ENCODE measurements around the gene PLA2G10.

Gene PLA2G10

DNA sequence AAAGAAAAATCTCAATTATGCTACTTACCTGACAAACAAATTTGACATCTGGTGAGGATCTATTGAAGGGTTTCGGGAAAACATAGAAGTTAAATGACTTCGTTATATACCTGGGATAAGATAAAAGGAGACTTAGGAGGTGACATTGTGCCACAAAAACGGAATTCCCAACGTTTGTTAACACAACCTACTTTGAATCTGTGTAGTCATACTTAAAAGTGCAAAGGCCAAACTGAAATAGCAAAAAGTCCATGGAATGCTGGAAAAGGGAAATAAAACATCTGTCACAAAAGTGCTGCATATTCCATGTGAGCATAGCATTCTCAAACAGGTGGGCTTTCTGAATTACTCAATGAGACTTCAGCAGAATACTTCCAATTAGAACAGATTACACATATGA lies 67.0 kb downstream of the PLA2G10 start:
- no peak for DNase-seq (ENCODE audit: low read depth in 1 of 2, low spot score in 1 of 2)
- Histone ChIP-seq H3K27ac (replicated peaks) (no peak overlapping the region), H3K27me3 (ENCODE audit: insufficient read depth, poor library complexity, severe bottlenecking) (no peaks in the 10 kb centered on the region), H3K4me3 (replicated peaks; ENCODE audit: insufficient read depth, low read length) (no peak overlapping the region)
- TF ChIP-seq, protein P1, sequence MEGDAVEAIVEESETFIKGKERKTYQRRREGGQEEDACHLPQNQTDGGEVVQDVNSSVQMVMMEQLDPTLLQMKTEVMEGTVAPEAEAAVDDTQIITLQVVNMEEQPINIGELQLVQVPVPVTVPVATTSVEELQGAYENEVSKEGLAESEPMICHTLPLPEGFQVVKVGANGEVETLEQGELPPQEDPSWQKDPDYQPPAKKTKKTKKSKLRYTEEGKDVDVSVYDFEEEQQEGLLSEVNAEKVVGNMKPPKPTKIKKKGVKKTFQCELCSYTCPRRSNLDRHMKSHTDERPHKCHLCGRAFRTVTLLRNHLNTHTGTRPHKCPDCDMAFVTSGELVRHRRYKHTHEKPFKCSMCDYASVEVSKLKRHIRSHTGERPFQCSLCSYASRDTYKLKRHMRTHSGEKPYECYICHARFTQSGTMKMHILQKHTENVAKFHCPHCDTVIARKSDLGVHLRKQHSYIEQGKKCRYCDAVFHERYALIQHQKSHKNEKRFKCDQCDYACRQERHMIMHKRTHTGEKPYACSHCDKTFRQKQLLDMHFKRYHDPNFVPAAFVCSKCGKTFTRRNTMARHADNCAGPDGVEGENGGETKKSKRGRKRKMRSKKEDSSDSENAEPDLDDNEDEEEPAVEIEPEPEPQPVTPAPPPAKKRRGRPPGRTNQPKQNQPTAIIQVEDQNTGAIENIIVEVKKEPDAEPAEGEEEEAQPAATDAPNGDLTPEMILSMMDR (IDR thresholded peaks at IDR 0.05; ENCODE audit: insufficient read depth, low read length): no peak
- TF ChIP-seq GABPA (IDR thresholded peaks at IDR 0.05; ENCODE audit: low read depth): no peak
- no peak for TF ChIP-seq SPI1 (IDR thresholded peaks at IDR 0.05; ENCODE audit: borderline replicate concordance, low read depth)
- TF ChIP-seq, protein P2, sequence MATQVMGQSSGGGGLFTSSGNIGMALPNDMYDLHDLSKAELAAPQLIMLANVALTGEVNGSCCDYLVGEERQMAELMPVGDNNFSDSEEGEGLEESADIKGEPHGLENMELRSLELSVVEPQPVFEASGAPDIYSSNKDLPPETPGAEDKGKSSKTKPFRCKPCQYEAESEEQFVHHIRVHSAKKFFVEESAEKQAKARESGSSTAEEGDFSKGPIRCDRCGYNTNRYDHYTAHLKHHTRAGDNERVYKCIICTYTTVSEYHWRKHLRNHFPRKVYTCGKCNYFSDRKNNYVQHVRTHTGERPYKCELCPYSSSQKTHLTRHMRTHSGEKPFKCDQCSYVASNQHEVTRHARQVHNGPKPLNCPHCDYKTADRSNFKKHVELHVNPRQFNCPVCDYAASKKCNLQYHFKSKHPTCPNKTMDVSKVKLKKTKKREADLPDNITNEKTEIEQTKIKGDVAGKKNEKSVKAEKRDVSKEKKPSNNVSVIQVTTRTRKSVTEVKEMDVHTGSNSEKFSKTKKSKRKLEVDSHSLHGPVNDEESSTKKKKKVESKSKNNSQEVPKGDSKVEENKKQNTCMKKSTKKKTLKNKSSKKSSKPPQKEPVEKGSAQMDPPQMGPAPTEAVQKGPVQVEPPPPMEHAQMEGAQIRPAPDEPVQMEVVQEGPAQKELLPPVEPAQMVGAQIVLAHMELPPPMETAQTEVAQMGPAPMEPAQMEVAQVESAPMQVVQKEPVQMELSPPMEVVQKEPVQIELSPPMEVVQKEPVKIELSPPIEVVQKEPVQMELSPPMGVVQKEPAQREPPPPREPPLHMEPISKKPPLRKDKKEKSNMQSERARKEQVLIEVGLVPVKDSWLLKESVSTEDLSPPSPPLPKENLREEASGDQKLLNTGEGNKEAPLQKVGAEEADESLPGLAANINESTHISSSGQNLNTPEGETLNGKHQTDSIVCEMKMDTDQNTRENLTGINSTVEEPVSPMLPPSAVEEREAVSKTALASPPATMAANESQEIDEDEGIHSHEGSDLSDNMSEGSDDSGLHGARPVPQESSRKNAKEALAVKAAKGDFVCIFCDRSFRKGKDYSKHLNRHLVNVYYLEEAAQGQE (IDR thresholded peaks at IDR 0.05; ENCODE audit: insufficient replicate concordance, low read depth): no peak
- no peak for TF ChIP-seq POLR2AphosphoS5 (IDR thresholded peaks at IDR 0.05; ENCODE audit: low read depth)

All from HL-60 (cell line).